ENCODE results near the gene SLC7A6.
"Not testable (repeated sequence)": the region's sequence is repeated elsewhere in the genome, so short reads cannot be mapped to it uniquely, and the experiment has no call there.

SLC7A6 gene

GRCh38 chr16:68281368-68282063 is 17.2 kb downstream of the SLC7A6 start:
- H3K4me3 ChIP-seq (ENCODE audit: low read depth, low read length) = no peak overlapping the region

- H3K4me3 ChIP-seq (ENCODE audit: low read depth, low read length) = no peak overlapping the region
These were observed 17.7 kb downstream of the SLC7A6 start for GRCh38 chr16:68282064-68282452.

GRCh38 chr16:68283346-68283745 is 19.0 kb downstream of the SLC7A6 start:
- no peak overlapping the region for H3K4me3 ChIP-seq (ENCODE audit: low read depth, low read length)

- H3K4me3 ChIP-seq (ENCODE audit: low read depth, low read length) = no peak overlapping the region
These were observed 19.7 kb downstream of the SLC7A6 start for GRCh38 chr16:68283801-68284598.

- H3K4me3 ChIP-seq (ENCODE audit: low read depth, low read length) = no peak overlapping the region
These were observed 20.5 kb downstream of the SLC7A6 start for GRCh38 chr16:68284847-68285246.

GRCh38 chr16:68285683-68286082 is 21.4 kb downstream of the SLC7A6 start:
- no peak overlapping the region for H3K4me3 ChIP-seq (ENCODE audit: low read depth, low read length)

GRCh38 chr16:68286153-68287074 is 22.1 kb downstream of the SLC7A6 start:
- no peak overlapping the region for H3K4me3 ChIP-seq (ENCODE audit: low read depth, low read length)

GRCh38 chr16:68287276-68288251 is 23.2 kb downstream of the SLC7A6 start:
- H3K4me3 ChIP-seq (ENCODE audit: low read depth, low read length) = no peak overlapping the region

- no peak overlapping the region for H3K4me3 ChIP-seq (ENCODE audit: low read depth, low read length)
These were observed 23.9 kb downstream of the SLC7A6 start for GRCh38 chr16:68288252-68288650.

- not testable (repeated sequence) for H3K4me3 ChIP-seq (ENCODE audit: low read depth, low read length)
These were observed 24.5 kb downstream of the SLC7A6 start for GRCh38 chr16:68288796-68289195.

- H3K4me3 ChIP-seq (ENCODE audit: low read depth, low read length) = no peak overlapping the region
These were observed 24.9 kb downstream of the SLC7A6 start for GRCh38 chr16:68289202-68289601.

GRCh38 chr16:68289621-68290329 is 25.4 kb downstream of the SLC7A6 start:
- H3K4me3 ChIP-seq (ENCODE audit: low read depth, low read length) = no peak overlapping the region

GRCh38 chr16:68290450-68290849 is 26.1 kb downstream of the SLC7A6 start:
- H3K4me3 ChIP-seq (ENCODE audit: low read depth, low read length) = no peak overlapping the region

- H3K4me3 ChIP-seq (ENCODE audit: low read depth, low read length) = no peak overlapping the region
These were observed 26.9 kb downstream of the SLC7A6 start for GRCh38 chr16:68291227-68291626.

GRCh38 chr16:68292425-68292824 is 28.1 kb downstream of the SLC7A6 start:
- no peak overlapping the region for H3K4me3 ChIP-seq (ENCODE audit: low read depth, low read length)

- no peak overlapping the region for H3K4me3 ChIP-seq (ENCODE audit: low read depth, low read length)
These were observed 32.0 kb downstream of the SLC7A6 start for GRCh38 chr16:68296291-68296690.

- no peak overlapping the region for H3K4me3 ChIP-seq (ENCODE audit: low read depth, low read length)
These were observed 32.4 kb downstream of the SLC7A6 start for GRCh38 chr16:68296693-68297092.

GRCh38 chr16:68297908-68298307 is 33.6 kb downstream of the SLC7A6 start:
- no peak overlapping the region for H3K4me3 ChIP-seq (ENCODE audit: low read depth, low read length)

GRCh38 chr16:68298312-68298711 is 34.0 kb downstream of the SLC7A6 start:
- no peak overlapping the region for H3K4me3 ChIP-seq (ENCODE audit: low read depth, low read length)

All from iPS-11a (cell line).